HG03045 (cell line): ENCODE data around the gene PIH1D1.
A peak's percentile ranks its signal among the peaks of the same experiment; 100 is the strongest.
"Not testable (repeated sequence)": the region's sequence is repeated elsewhere in the genome, so short reads cannot be mapped to it uniquely, and the experiment has no call there.

Source experiments
- ATAC-seq: cut with Tn5 transposase; IDR thresholded peaks from one replicate; pipeline ENCODE4 v1.9.1; 2021; ENCODE audit warnings: mild to moderate bottlenecking, moderate library complexity; ENCODE audit not compliant: unreplicated experiment

PIH1D1 gene

GRCh38 chr19:49456326-49456725 lies 4.7 kb upstream of the PIH1D1 start:
- ATAC-seq = no peak

GRCh38 chr19:49455773-49456172 lies 4.2 kb upstream of the PIH1D1 start:
- no peak for ATAC-seq

GRCh38 chr19:49453757-49454240 lies 2.2 kb upstream of the PIH1D1 start:
- no peak for ATAC-seq

GRCh38 chr19:49453013-49453756 lies 1.6 kb upstream of the PIH1D1 start, which contains the start of gene ALDH16A1:
Gene ALDH16A1, plus strand, starts transcription at chr19:49453225. Its CDS starts 107 bp downstream, at chr19:49453332.
- ATAC-seq = peak; percentile 83

GRCh38 chr19:49450405-49450804 lies 1.2 kb downstream of the PIH1D1 start:
- no peak for ATAC-seq

GRCh38 chr19:49448432-49448786 lies 3.2 kb downstream of the PIH1D1 start:
- ATAC-seq = no peak

GRCh38 chr19:49447485-49448431 lies 3.9 kb downstream of the PIH1D1 start:
- no peak for ATAC-seq

- no peak for ATAC-seq
These were observed 5.6 kb downstream of the PIH1D1 start for GRCh38 chr19:49445997-49446396.

- not testable (repeated sequence) for ATAC-seq
These were observed 7.4 kb downstream of the PIH1D1 start for GRCh38 chr19:49444100-49444700.

- ATAC-seq = peak; percentile 73
These were observed 8.1 kb downstream of the PIH1D1 start for GRCh38 chr19:49443366-49444099.

GRCh38 chr19:49442771-49443365 lies 8.7 kb downstream of the PIH1D1 start:
- peak; percentile 18 for ATAC-seq

GRCh38 chr19:49442354-49442753 lies 9.3 kb downstream of the PIH1D1 start:
- ATAC-seq = no peak

- no peak for ATAC-seq
These were observed 9.7 kb downstream of the PIH1D1 start for GRCh38 chr19:49441960-49442350.

GRCh38 chr19:49441210-49441959 lies 10.2 kb downstream of the PIH1D1 start, which contains the start of gene SLC17A7:
Gene SLC17A7, minus strand, starts transcription at chr19:49441527. Its CDS starts 148 bp downstream, at chr19:49441379.
- no peak for ATAC-seq

GRCh38 chr19:49440439-49441209 lies 11.0 kb downstream of the PIH1D1 start:
- no peak for ATAC-seq

- no peak for ATAC-seq
These were observed 11.8 kb downstream of the PIH1D1 start for GRCh38 chr19:49439836-49440235.

- ATAC-seq = no peak
These were observed 13.4 kb downstream of the PIH1D1 start for GRCh38 chr19:49438261-49438660.

GRCh38 chr19:49437231-49437630 lies 14.4 kb downstream of the PIH1D1 start:
- no peak for ATAC-seq
